Panc1 (cell line): Measurements from ENCODE around the gene SHROOM3. TPM values are rescaled to one million over a fixed set of nuclear protein-coding genes. Genes with fewer than 3 reads are reported as not detected.

Experiments
- ATAC-seq: fragments of 200-7000 bp; cut with Tn5 transposase; 2 replicates; pipeline ENCODE4 v1.9.1; 2020; ENCODE audit warnings: mild to moderate bottlenecking, moderate library complexity
- BruUV-seq: library from RNA; stranded (reverse); fragments of 400-500 nt; replicated peaks from 2 replicates; lab custom pipeline; 2021; lab: Mats Ljungman, UMichigan
- CTCF ChIA-PET: fragments of 300-600 bp; sonication (Branson Sonifier 250); formaldehyde crosslinking; loops from one replicate; lab custom pipeline; 2022; ENCODE audit warnings: antibody characterized with exemption; lab: Charles Lee
- POLR2A ChIA-PET: fragments of 300-600 bp; sonication (Branson Sonifier 250); formaldehyde crosslinking; loops from one replicate; lab custom pipeline; 2022; ENCODE audit warnings: antibody characterized with exemption; lab: Charles Lee
- DNase-seq: peaks from one replicate; pipeline ENCODE4 v3.0.0-alpha.2; 2010; ENCODE audit warnings: low read depth, low spot score
- H3K27ac ChIP-seq: 2 replicates; pipeline ENCODE4 v1.5.1; 2011; ENCODE audit warnings: mild to moderate bottlenecking, low read length, inconsistent platforms
- H3K27me3 ChIP-seq: fragments of 200-500 bp; sonication (Bioruptor generic); 2 replicates; pipeline ENCODE4 v1.6.0; 2014; ENCODE audit warnings: low read length, inconsistent platforms; ENCODE audit not compliant: control insufficient read depth, insufficient read depth
- H3K36me3 ChIP-seq: fragments of 200-500 bp; sonication (Bioruptor generic); 2 replicates; pipeline ENCODE4 v1.5.1; 2014; ENCODE audit warnings: inconsistent platforms, mild to moderate bottlenecking, low read length, moderate library complexity; ENCODE audit not compliant: control insufficient read depth, insufficient read depth
- H3K4me1 ChIP-seq: 2 replicates; pipeline ENCODE4 v1.5.1; 2011; ENCODE audit warnings: inconsistent platforms, mild to moderate bottlenecking, low read length, moderate library complexity; ENCODE audit not compliant: control insufficient read depth, insufficient read depth
- H3K4me3 ChIP-seq, 2 experiments: 2 replicates each; pipeline ENCODE4 v1.5.1; 2011 to 2012; ENCODE audit warnings: low read depth in 2 of 2, low read length in 2 of 2, mild to moderate bottlenecking in 2 of 2, inconsistent platforms in 1 of 2, moderate library complexity in 1 of 2
- H3K9me3 ChIP-seq: fragments of 200-500 bp; sonication (Bioruptor generic); 2 replicates; pipeline ENCODE4 v1.5.1; 2014; ENCODE audit warnings: low read depth, mild to moderate bottlenecking, inconsistent platforms, low read length, moderate library complexity; ENCODE audit not compliant: control insufficient read depth, insufficient read depth
- POLR2AphosphoS5 ChIP-seq: IDR thresholded peaks from 2 replicates; pipeline ENCODE4 v1.6.1; 2012; ENCODE audit warnings: mild to moderate bottlenecking, low read depth, low read length, moderate library complexity
- SIN3A ChIP-seq: IDR thresholded peaks from 2 replicates; pipeline ENCODE4 v1.6.1; 2012; ENCODE audit warnings: low read depth, mild to moderate bottlenecking, low read length, moderate library complexity, borderline replicate concordance; ENCODE audit not compliant: insufficient read depth
- TCF7L2 ChIP-seq: IDR thresholded peaks from 2 replicates; pipeline ENCODE4 v1.6.1; 2011; ENCODE audit warnings: mild to moderate bottlenecking, low read depth, low read length, inconsistent platforms
- in situ Hi-C: cut with HindIII; loops from 2 replicates; pipeline ENCODE4 v1.10.0; 2016; ENCODE audit warnings: low sequenced_read_pairs, low pct_unique_long_range_greater_than_20kb
- intact Hi-C: fragments of 100-400 bp; cut with micrococcal nuclease; formaldehyde crosslinking; loops from one replicate; pipeline ENCODE4 v1.10.0; 2022; ENCODE audit not compliant: unreplicated experiment
- total RNA-seq: library from RNA; stranded (reverse); gene quantifications from one replicate; pipeline ENCODE4 v1.2.1, GENCODE V29; 2021; ENCODE audit not compliant: unreplicated experiment
- TF ChIP-seq, protein P1 (sequence below), 2 experiments: IDR thresholded peaks; 2 replicates each; pipeline ENCODE4 v1.6.1; 2011 to 2012; ENCODE audit warnings: low read depth in 2 of 2, control low read depth in 1 of 2, low read length in 1 of 2, mild to moderate bottlenecking in 1 of 2, moderate library complexity in 1 of 2; ENCODE audit not compliant: insufficient read depth in 1 of 2
- TF ChIP-seq, protein P2 (sequence below): fragments of 450-650 bp; IDR thresholded peaks from 2 replicates; pipeline ENCODE4 v1.5.1; 2017; ENCODE audit warnings: mild to moderate bottlenecking

SHROOM3 gene
- total RNA-seq, 1 experiment from 2014 or later, result 7.2 TPM

DNA sequence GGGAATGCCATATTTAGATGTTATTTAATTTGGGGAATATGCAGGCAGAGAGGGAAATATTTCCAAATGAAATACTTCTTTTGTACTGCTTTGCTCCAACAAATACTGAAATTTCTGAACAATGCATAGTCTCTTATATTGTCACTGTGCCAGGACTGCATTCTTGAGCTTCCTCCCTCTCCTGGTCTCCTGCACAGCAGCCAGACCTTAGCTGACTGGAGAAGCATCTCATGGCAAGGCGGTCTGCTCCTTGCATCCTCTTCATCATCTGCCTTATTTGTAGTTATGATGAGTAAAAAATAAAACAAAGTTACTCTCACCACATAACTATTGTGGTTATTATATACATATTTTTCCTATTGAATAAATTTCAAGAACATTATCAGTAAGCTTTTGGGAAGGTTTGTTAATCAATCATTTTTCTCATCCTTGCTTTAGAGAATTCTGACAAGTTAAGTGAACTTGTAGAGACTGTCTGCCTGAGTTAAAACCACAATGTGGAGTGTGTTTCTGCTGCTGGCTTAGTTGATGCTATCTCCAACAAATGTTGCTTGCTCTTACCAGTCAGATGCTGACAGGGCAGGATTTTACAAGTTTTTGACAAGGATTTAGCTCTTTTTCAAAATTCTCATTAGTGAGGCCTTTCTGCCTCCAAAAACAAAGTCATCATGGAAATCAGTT, 309.4 kb downstream of the SHROOM3 start:
- DNase-seq (no peak), ATAC-seq (no peak)
- in situ Hi-C loops, result no loop called here
- TF ChIP-seq TCF7L2 (no peak), POLR2AphosphoS5 (no peak), SIN3A (no peak)
- TF ChIP-seq, protein P1, sequence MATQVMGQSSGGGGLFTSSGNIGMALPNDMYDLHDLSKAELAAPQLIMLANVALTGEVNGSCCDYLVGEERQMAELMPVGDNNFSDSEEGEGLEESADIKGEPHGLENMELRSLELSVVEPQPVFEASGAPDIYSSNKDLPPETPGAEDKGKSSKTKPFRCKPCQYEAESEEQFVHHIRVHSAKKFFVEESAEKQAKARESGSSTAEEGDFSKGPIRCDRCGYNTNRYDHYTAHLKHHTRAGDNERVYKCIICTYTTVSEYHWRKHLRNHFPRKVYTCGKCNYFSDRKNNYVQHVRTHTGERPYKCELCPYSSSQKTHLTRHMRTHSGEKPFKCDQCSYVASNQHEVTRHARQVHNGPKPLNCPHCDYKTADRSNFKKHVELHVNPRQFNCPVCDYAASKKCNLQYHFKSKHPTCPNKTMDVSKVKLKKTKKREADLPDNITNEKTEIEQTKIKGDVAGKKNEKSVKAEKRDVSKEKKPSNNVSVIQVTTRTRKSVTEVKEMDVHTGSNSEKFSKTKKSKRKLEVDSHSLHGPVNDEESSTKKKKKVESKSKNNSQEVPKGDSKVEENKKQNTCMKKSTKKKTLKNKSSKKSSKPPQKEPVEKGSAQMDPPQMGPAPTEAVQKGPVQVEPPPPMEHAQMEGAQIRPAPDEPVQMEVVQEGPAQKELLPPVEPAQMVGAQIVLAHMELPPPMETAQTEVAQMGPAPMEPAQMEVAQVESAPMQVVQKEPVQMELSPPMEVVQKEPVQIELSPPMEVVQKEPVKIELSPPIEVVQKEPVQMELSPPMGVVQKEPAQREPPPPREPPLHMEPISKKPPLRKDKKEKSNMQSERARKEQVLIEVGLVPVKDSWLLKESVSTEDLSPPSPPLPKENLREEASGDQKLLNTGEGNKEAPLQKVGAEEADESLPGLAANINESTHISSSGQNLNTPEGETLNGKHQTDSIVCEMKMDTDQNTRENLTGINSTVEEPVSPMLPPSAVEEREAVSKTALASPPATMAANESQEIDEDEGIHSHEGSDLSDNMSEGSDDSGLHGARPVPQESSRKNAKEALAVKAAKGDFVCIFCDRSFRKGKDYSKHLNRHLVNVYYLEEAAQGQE (IDR thresholded peaks at IDR 0.05; ENCODE audit: insufficient read depth in 1 of 2, low read depth in 2 of 2, low read length in 1 of 2), result no peak
- TF ChIP-seq, protein P2, sequence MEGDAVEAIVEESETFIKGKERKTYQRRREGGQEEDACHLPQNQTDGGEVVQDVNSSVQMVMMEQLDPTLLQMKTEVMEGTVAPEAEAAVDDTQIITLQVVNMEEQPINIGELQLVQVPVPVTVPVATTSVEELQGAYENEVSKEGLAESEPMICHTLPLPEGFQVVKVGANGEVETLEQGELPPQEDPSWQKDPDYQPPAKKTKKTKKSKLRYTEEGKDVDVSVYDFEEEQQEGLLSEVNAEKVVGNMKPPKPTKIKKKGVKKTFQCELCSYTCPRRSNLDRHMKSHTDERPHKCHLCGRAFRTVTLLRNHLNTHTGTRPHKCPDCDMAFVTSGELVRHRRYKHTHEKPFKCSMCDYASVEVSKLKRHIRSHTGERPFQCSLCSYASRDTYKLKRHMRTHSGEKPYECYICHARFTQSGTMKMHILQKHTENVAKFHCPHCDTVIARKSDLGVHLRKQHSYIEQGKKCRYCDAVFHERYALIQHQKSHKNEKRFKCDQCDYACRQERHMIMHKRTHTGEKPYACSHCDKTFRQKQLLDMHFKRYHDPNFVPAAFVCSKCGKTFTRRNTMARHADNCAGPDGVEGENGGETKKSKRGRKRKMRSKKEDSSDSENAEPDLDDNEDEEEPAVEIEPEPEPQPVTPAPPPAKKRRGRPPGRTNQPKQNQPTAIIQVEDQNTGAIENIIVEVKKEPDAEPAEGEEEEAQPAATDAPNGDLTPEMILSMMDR, result no peak
- H3K27me3 ChIP-seq, result no peaks in the 10 kb centered on the region
- H3K27ac ChIP-seq, result no peak overlapping the region
- no peaks in the 10 kb centered on the region for H3K9me3 ChIP-seq
- no peaks in the 10 kb centered on the region for H3K4me1 ChIP-seq
- intact Hi-C loops, result no loop called here
- BruUV-seq, result no TSS peak
- no peak overlapping the region for H3K4me3 ChIP-seq
- POLR2A ChIA-PET, result no interaction called here
- H3K36me3 ChIP-seq, result no peaks in the 10 kb centered on the region
- CTCF ChIA-PET, result no interaction called here

DNA sequence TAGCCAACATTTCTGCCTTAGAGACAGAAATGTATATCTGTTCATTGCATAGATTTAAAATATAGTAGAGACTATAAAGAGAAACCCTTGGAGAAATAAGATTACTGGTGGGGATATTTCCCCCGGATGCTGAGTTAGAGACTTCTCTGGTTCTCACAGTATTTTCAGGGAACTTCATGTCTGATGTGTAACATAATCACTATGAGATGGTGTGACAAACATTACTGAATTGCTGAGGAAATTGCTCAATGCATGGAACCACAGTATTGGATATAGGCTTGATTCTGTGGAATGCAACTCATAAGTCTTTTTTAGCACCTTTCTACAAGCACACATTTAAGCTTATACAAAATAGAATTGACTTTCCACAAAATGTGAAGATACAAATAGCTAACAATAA, 310.2 kb downstream of the SHROOM3 start:
- no peak for DNase-seq
- in situ Hi-C loops, result no loop called here
- POLR2A ChIA-PET, result no interaction called here
- H3K36me3 ChIP-seq, result no peaks in the 10 kb centered on the region
- intact Hi-C loops, result no loop called here
- no peaks in the 10 kb centered on the region for H3K9me3 ChIP-seq
- CTCF ChIA-PET, result interaction anchor here (0.6 kb wide), 1 partner anchor 27 kb away, joined by 3 read pairs; no protein-coding TSS in a partner anchor
- no TSS peak for BruUV-seq
- no peak overlapping the region for H3K4me3 ChIP-seq
- no peaks in the 10 kb centered on the region for H3K4me1 ChIP-seq
- H3K27me3 ChIP-seq, result no peaks in the 10 kb centered on the region
- no peak for ATAC-seq
- H3K27ac ChIP-seq, result no peak overlapping the region
- TF ChIP-seq TCF7L2, result no peak
- TF ChIP-seq, protein P1 (IDR thresholded peaks at IDR 0.05; ENCODE audit: insufficient read depth in 1 of 2, low read depth in 2 of 2, low read length in 1 of 2), result no peak
- no peak for TF ChIP-seq SIN3A
